Testis (tissue), 2 donors: ENCODE data around the gene FAM3B.

ENCODE experiments used
- POLR2A ChIP-seq: fragments of 450-650 bp; IDR thresholded peaks from one replicate; pipeline ENCODE4 v1.6.1; 2017; ENCODE audit warnings: antibody characterized with exemption, mild to moderate bottlenecking, moderate library complexity
- TF ChIP-seq, protein P1 (sequence below), 3 experiments: fragments of 450-650 bp in 2 of 3; fragments of 200-600 bp in 1 of 3; sonication (generic) in 1 of 3; IDR thresholded peaks; one replicate each; pipeline ENCODE4 v1.5.1; 2016 to 2019; ENCODE audit warnings: antibody characterized with exemption in 3 of 3, mild to moderate bottlenecking in 2 of 3, moderate library complexity in 1 of 3

DNA sequence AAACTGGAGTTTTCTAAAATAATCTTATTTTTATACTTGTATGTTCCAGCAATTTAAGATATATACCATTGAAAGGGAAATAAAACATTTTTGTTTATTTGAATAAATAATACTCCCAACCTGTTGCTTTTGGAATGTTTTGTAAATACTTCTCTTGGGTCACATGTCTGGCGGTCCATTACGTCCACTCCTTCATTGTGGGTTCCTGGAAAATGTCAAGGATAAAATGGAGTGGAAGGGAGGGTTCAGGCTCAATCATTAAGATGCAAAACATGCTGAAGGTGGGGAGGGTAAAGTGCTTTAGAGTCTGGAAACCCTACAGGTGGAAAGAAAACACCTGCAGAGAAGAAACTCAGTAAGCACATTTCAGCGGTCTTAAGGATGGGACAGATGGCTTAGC, 34.2 kb upstream of the FAM3B start:
- TF ChIP-seq, protein P1, sequence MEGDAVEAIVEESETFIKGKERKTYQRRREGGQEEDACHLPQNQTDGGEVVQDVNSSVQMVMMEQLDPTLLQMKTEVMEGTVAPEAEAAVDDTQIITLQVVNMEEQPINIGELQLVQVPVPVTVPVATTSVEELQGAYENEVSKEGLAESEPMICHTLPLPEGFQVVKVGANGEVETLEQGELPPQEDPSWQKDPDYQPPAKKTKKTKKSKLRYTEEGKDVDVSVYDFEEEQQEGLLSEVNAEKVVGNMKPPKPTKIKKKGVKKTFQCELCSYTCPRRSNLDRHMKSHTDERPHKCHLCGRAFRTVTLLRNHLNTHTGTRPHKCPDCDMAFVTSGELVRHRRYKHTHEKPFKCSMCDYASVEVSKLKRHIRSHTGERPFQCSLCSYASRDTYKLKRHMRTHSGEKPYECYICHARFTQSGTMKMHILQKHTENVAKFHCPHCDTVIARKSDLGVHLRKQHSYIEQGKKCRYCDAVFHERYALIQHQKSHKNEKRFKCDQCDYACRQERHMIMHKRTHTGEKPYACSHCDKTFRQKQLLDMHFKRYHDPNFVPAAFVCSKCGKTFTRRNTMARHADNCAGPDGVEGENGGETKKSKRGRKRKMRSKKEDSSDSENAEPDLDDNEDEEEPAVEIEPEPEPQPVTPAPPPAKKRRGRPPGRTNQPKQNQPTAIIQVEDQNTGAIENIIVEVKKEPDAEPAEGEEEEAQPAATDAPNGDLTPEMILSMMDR (IDR thresholded peaks at IDR 0.05) = no peak
- TF ChIP-seq POLR2A = no peak
